Mucosa of stomach (tissue), 1 donor: ENCODE results near the gene MUC2.

Experiments used
- H3K27me3 ChIP-seq: one replicate; pipeline ENCODE4 v1.7.0; 2013; ENCODE audit warnings: mild to moderate bottlenecking, low read length; ENCODE audit not compliant: control insufficient read depth, insufficient read depth
- H3K36me3 ChIP-seq: one replicate; pipeline ENCODE4 v1.7.0; 2013; ENCODE audit warnings: low read length; ENCODE audit not compliant: control insufficient read depth, insufficient read depth
- H3K4me1 ChIP-seq: one replicate; pipeline ENCODE4 v1.7.0; 2013; ENCODE audit warnings: mild to moderate bottlenecking, low read length; ENCODE audit not compliant: control insufficient read depth, insufficient read depth
- H3K4me3 ChIP-seq: one replicate; pipeline ENCODE4 v1.7.0; 2013; ENCODE audit warnings: low read length
- H3K9ac ChIP-seq: one replicate; pipeline ENCODE4 v1.7.0; 2013; ENCODE audit warnings: mild to moderate bottlenecking, low read length, moderate library complexity
- H3K9me3 ChIP-seq: one replicate; pipeline ENCODE4 v1.7.0; 2013; ENCODE audit warnings: mild to moderate bottlenecking, low read length, moderate library complexity; ENCODE audit not compliant: control insufficient read depth
- donor health status: Pancreatic carcinoma.

Gene MUC2

GRCh38 chr11:1089738-1090599 lies 15.3 kb downstream of the MUC2 start:
- Histone ChIP-seq H3K9me3 (peaks cover 1% of the 10 kb centered on the region), H3K9ac (no peak overlapping the region), H3K36me3 (no peaks in the 10 kb centered on the region), H3K4me3 (no peak overlapping the region), H3K4me1 (no peaks in the 10 kb centered on the region), H3K27me3 (no peaks in the 10 kb centered on the region)

GRCh38 chr11:1090600-1091331 lies 16.1 kb downstream of the MUC2 start:
- Histone ChIP-seq H3K27me3 (no peaks in the 10 kb centered on the region), H3K36me3 (no peaks in the 10 kb centered on the region), H3K9ac (no peak overlapping the region), H3K4me1 (no peaks in the 10 kb centered on the region), H3K9me3 (peaks cover 4% of the 10 kb centered on the region), H3K4me3 (no peak overlapping the region)

DNA sequence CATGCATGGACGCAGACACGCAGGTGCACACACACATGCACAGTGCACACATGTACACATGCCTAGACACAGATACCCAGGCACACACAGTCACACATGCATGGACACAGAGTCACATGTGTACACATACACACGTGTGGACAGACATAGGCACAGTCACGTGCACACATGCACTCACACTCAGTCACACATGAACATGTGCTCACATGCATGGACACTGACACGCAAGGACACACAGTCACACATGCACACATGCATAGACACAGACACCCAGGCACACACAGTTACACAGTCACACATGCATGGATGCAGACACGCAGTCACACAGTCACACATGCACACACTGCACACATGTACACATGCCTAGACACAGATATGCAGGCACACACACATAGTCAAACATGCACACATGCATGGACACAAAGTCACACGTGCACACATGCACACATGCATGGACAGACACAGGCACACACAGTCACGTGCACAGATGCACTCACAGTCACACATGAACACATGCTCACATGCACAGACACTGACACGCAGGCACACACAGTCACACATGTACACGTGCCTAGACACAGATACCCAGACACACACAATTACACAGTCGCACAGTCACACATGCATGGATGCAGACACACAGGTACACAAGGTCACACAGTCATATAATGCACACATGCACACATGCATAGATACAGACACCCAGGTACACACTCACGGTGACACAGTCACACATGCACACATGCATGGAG lies 16.8 kb downstream of the MUC2 start:
- Histone ChIP-seq H3K4me1 (no peaks in the 10 kb centered on the region), H3K27me3 (no peaks in the 10 kb centered on the region), H3K36me3 (no peaks in the 10 kb centered on the region), H3K4me3 (no peak overlapping the region), H3K9ac (no peak overlapping the region), H3K9me3 (peaks cover 4% of the 10 kb centered on the region)

DNA sequence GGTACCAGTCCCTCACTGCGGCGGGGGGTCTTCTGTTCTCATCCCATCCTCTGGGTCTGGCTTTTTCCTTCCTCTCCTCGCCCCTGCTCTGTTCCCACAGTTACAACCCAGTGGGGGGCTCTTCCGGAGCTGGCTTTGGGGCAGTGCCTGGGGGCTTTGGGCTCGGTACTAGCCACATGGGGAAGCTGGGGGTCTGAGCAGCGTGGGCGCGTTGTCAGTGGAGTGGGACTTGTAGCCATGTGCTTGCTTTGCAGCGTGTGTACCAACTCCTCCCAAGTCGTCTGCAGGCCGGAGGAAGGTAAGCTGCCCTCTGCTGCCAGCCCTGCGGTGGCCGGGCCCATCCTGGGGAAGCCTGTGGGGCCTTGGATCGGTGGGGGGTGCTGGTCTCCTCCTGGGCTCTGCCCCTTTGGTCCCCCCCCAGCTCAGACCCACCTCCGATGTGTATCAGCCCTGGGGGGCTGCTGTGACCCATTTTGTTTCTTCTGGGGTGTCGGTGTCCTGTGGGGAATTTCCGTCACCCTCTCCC lies 17.5 kb downstream of the MUC2 start:
- no peak overlapping the region for H3K9ac ChIP-seq
- no peaks in the 10 kb centered on the region for H3K27me3 ChIP-seq
- peaks cover 4% of the 10 kb centered on the region for H3K9me3 ChIP-seq
- no peak overlapping the region for H3K4me3 ChIP-seq
- H3K36me3 ChIP-seq: no peaks in the 10 kb centered on the region
- H3K4me1 ChIP-seq: no peaks in the 10 kb centered on the region

DNA sequence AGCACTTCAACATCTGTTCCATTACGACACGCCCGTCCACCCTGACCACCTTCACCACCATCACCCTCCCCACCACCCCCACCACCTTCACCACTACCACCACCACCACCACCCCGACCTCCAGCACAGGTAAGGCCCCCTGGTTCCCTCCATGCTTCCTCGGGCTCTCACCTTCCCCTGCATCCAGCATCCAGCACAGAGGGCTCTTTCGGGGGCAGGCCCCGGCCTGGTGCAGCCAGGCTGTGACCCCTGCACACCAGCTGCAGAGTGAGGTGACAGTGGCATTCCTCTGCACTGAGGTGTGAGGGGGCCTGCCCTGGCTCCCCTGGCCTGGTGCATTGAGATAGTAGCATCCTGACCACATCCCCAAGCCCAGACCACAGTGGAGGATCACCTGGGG lies 18.2 kb downstream of the MUC2 start:
- H3K4me1 ChIP-seq: no peaks in the 10 kb centered on the region
- H3K9me3 ChIP-seq: peaks cover 4% of the 10 kb centered on the region
- no peak overlapping the region for H3K4me3 ChIP-seq
- H3K36me3 ChIP-seq: no peaks in the 10 kb centered on the region
- H3K27me3 ChIP-seq: no peaks in the 10 kb centered on the region
- no peak overlapping the region for H3K9ac ChIP-seq

- H3K4me1 ChIP-seq: no peaks in the 10 kb centered on the region
- no peak overlapping the region for H3K9ac ChIP-seq
- no peak overlapping the region for H3K4me3 ChIP-seq
- peaks cover 4% of the 10 kb centered on the region for H3K9me3 ChIP-seq
- no peaks in the 10 kb centered on the region for H3K27me3 ChIP-seq
- H3K36me3 ChIP-seq: no peaks in the 10 kb centered on the region
Measured at GRCh38 chr11:1099519-1100355, 25.1 kb downstream of the MUC2 start.

DNA sequence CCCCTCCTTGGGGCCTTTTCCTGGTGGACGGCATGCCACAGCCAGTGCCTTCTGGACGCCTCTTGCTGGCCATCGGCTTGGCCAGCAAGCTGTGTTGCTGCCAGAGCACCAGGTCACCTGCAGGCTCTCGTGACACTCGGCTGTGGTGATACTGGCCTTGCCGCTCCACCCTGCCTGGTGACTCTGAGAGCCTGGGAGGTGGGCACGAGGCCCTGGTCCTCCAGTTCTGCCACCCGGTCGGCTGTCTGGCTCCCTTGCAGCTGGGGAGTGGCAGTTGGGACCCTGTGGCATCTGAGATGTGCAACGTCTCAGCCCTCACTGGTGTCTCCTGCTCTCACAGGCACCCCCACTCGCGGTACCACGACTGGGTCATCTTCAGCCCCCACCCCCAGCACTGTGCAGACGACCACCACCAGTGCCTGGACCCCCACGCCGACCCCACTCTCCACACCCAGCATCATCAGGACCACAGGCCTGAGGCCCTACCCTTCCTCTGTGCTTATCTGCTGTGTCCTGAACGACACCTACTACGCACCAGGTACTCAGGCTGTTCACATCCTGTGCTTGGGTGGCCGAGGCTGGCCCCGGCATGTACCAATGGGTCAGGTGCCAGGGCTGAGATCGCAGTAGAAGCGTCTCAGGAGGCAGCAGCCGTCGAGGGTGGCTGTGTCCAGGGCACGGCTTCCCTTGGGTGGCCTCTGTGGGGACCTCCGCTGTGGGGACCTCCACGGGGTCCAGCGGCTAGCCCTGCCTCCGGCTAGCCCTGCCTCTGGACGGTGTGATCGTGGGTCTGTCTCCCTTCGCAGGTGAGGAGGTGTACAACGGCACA lies 26.0 kb downstream of the MUC2 start:
- no peak overlapping the region for H3K9ac ChIP-seq
- no peaks in the 10 kb centered on the region for H3K36me3 ChIP-seq
- H3K27me3 ChIP-seq: no peaks in the 10 kb centered on the region
- no peak overlapping the region for H3K4me3 ChIP-seq
- H3K9me3 ChIP-seq: no peaks in the 10 kb centered on the region
- H3K4me1 ChIP-seq: no peaks in the 10 kb centered on the region

DNA sequence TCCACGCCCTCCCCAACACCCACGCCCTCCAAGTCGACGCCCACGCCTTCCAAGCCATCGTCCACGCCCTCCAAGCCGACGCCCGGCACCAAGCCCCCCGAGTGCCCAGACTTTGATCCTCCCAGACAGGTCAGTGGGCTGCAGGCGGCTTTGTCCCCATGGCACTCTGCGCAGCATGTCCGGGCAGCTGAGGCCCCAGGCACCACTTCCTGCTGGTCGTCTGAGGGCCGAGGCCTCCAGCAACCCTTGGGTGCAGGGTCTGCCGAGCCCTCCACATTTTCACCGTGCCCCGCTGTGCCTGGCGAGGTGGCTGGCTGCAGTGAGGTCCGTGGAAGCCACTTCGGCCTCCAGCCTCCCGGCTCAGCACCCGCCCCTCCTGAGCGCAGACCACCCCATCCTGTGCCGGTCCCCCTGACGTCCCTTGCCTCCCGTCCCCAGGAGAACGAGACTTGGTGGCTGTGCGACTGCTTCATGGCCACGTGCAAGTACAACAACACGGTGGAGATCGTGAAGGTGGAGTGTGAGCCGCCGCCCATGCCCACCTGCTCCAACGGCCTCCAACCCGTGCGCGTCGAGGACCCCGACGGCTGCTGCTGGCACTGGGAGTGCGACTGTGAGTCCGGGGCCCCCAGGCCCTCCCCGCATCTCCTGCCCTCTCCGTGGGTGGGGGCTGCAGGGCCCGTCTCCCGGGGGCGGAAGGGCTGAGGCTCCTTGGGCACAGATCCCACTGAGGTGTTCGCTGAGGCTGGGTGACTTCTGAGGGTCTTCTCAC lies 26.8 kb downstream of the MUC2 start:
- Histone ChIP-seq H3K4me3 (no peak overlapping the region), H3K4me1 (no peaks in the 10 kb centered on the region), H3K36me3 (no peaks in the 10 kb centered on the region), H3K9me3 (no peaks in the 10 kb centered on the region), H3K27me3 (no peaks in the 10 kb centered on the region), H3K9ac (no peak overlapping the region)

GRCh38 chr11:1102221-1102971 lies 27.7 kb downstream of the MUC2 start:
- Histone ChIP-seq H3K27me3 (no peaks in the 10 kb centered on the region), H3K9me3 (no peaks in the 10 kb centered on the region), H3K4me3 (no peak overlapping the region), H3K9ac (no peak overlapping the region), H3K36me3 (no peaks in the 10 kb centered on the region), H3K4me1 (no peaks in the 10 kb centered on the region)

DNA sequence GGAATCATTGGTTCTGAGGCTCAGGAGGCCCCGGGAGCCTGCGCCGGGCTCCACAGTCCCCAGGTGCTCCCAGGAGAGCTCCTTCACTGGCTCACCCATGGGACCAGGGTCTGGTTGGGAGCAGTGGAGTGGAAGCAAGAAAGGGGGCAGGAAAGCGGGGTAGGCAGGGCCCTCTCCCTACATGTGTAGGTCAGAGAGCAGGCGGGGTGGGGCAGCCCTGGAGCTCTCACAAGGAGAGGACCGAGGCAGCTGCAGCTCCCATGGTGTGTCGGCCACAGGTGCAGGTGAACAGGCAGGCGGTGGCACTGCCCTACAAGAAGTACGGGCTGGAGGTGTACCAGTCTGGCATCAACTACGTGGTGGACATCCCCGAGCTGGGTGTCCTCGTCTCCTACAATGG lies 28.3 kb downstream of the MUC2 start:
- Histone ChIP-seq H3K9ac (no peak overlapping the region), H3K4me1 (no peaks in the 10 kb centered on the region), H3K27me3 (no peaks in the 10 kb centered on the region), H3K9me3 (no peaks in the 10 kb centered on the region), H3K4me3 (no peak overlapping the region), H3K36me3 (no peaks in the 10 kb centered on the region)
